Measurements from ENCODE around the gene SSR3. TPM values are rescaled to one million over a fixed set of nuclear protein-coding genes. Genes with fewer than 3 reads are reported as not detected.

SSR3 gene
- total RNA-seq, 2 experiments from 2014 or later: 63.3 to 158 TPM

DNA sequence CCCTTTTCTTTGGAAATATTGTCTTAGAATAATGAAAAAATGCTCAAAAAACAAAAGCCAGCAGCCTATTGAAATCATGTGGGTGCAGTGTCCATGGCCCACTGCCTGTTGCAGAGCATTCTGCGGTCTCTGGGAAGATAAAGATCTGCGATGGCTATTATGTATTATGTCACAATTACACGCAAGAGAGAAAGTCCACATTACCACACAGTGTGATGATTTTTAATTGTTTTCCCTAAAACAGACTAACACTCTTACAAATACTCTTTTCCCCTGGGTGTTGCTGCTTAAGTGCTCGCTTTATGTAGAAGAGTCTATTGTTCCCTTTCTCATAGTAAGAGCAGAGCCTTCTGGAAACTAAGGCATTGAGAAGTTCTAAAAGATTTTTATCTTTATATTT, 32.2 kb downstream of the SSR3 start:
- intact Hi-C loops (cut with micrococcal nuclease; ENCODE audit: unreplicated experiment): no loop called here
- ChIA-PET CTCF (ENCODE audit: unreplicated experiment) (no interaction called here), POLR2A (no interaction called here)
- no peak for DNase-seq (ENCODE audit: low spot score)
- H3K9me2 ChIP-seq (ENCODE audit: insufficient read depth, low read length): no peaks in the 10 kb centered on the region
- no TSS peak for BruUV-seq (replicated peaks)
- no peaks in the 10 kb centered on the region for H3K36me3 ChIP-seq (ENCODE audit: insufficient read depth, low read length)
- H3K79me2 ChIP-seq (ENCODE audit: insufficient read depth, low read depth, low read length): no peaks in the 10 kb centered on the region
- no peaks in the 10 kb centered on the region for H3K9me3 ChIP-seq (ENCODE audit: low read length)
- no peaks in the 10 kb centered on the region for H4K20me1 ChIP-seq (ENCODE audit: insufficient read depth, low read length)
- no peak overlapping the region for H3K4me2 ChIP-seq (ENCODE audit: low read length)
- H2AFZ ChIP-seq (ENCODE audit: low read length): no peak overlapping the region
- H3K4me3 ChIP-seq (ENCODE audit: low read depth, low read length, poor library complexity, severe bottlenecking): no peak overlapping the region
- TF ChIP-seq EZH2phosphoT487 (IDR thresholded peaks at IDR 0.05; ENCODE audit: borderline replicate concordance, low read depth, low read length): no peak
- no peak for TF ChIP-seq CTCF (conservative IDR thresholded peaks at IDR 0.05; ENCODE audit: low read length)
- no peaks in the 10 kb centered on the region for H3K4me1 ChIP-seq (ENCODE audit: insufficient read depth, low read length, poor library complexity, severe bottlenecking)
- no peak overlapping the region for H3K27ac ChIP-seq (ENCODE audit: low read depth, low read length, poor library complexity, severe bottlenecking)

GRCh38 chr3:156519758-156520162, 35.2 kb downstream of the SSR3 start:
- no peak overlapping the region for H3K27ac ChIP-seq (ENCODE audit: low read depth, low read length, poor library complexity, severe bottlenecking)
- ChIA-PET CTCF (ENCODE audit: unreplicated experiment) (no interaction called here), POLR2A (no interaction called here)
- no peaks in the 10 kb centered on the region for H3K36me3 ChIP-seq (ENCODE audit: insufficient read depth, low read length)
- no peak for DNase-seq (ENCODE audit: low spot score)
- H3K4me1 ChIP-seq (ENCODE audit: insufficient read depth, low read length, poor library complexity, severe bottlenecking): no peaks in the 10 kb centered on the region
- H3K9me3 ChIP-seq (ENCODE audit: low read length): no peaks in the 10 kb centered on the region
- H3K4me3 ChIP-seq (ENCODE audit: low read depth, low read length, poor library complexity, severe bottlenecking): no peak overlapping the region
- no peak overlapping the region for H2AFZ ChIP-seq (ENCODE audit: low read length)
- no TSS peak for BruUV-seq (replicated peaks)
- H3K79me2 ChIP-seq (ENCODE audit: insufficient read depth, low read depth, low read length): no peaks in the 10 kb centered on the region
- intact Hi-C loops (cut with micrococcal nuclease; ENCODE audit: unreplicated experiment): no loop called here
- no peaks in the 10 kb centered on the region for H3K9me2 ChIP-seq (ENCODE audit: insufficient read depth, low read length)
- H3K4me2 ChIP-seq (ENCODE audit: low read length): no peak overlapping the region
- no peaks in the 10 kb centered on the region for H4K20me1 ChIP-seq (ENCODE audit: insufficient read depth, low read length)
- TF ChIP-seq EZH2phosphoT487 (IDR thresholded peaks at IDR 0.05; ENCODE audit: borderline replicate concordance, low read depth, low read length): no peak
- TF ChIP-seq CTCF (conservative IDR thresholded peaks at IDR 0.05; ENCODE audit: low read length): no peak

DNA sequence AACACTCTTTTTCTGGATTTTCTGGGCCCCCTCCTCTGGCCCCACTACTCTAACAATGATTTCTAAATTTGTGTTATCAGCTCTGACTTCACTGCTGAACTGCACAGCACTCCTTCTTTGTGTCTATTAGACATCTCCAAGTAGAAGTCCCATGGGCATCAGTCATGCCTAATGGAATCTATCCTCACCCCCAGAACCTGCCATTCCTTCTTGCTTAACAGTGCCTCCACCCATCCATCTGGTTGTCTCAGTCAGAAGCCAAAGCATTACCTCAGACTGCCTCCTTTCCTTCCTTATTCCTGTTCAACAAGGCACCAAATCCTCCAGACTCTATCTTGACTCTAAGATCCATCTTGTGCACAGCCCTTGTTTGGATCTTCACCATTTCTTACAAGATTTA, 36.2 kb downstream of the SSR3 start:
- no peak overlapping the region for H3K4me3 ChIP-seq (ENCODE audit: low read depth, low read length, poor library complexity, severe bottlenecking)
- no TSS peak for BruUV-seq (replicated peaks)
- POLR2A ChIA-PET: no interaction called here
- no peaks in the 10 kb centered on the region for H3K79me2 ChIP-seq (ENCODE audit: insufficient read depth, low read depth, low read length)
- intact Hi-C loops (cut with micrococcal nuclease; ENCODE audit: unreplicated experiment): no loop called here
- H3K27ac ChIP-seq (ENCODE audit: low read depth, low read length, poor library complexity, severe bottlenecking): no peak overlapping the region
- no peaks in the 10 kb centered on the region for H3K4me1 ChIP-seq (ENCODE audit: insufficient read depth, low read length, poor library complexity, severe bottlenecking)
- no peaks in the 10 kb centered on the region for H3K9me2 ChIP-seq (ENCODE audit: insufficient read depth, low read length)
- DNase-seq (ENCODE audit: low spot score): no peak
- no peaks in the 10 kb centered on the region for H3K36me3 ChIP-seq (ENCODE audit: insufficient read depth, low read length)
- CTCF ChIA-PET (ENCODE audit: unreplicated experiment): no interaction called here
- no peak overlapping the region for H2AFZ ChIP-seq (ENCODE audit: low read length)
- no peak overlapping the region for H3K4me2 ChIP-seq (ENCODE audit: low read length)
- TF ChIP-seq CTCF (conservative IDR thresholded peaks at IDR 0.05; ENCODE audit: low read length) (no peak), EZH2phosphoT487 (IDR thresholded peaks at IDR 0.05; ENCODE audit: borderline replicate concordance, low read depth, low read length) (no peak)
- no peaks in the 10 kb centered on the region for H3K9me3 ChIP-seq (ENCODE audit: low read length)
- H4K20me1 ChIP-seq (ENCODE audit: insufficient read depth, low read length): no peaks in the 10 kb centered on the region

All from OCI-LY7 (cell line).